GM21825 (cell line): ENCODE results near the gene PLA2G4D.

Experiments used
- ATAC-seq: cut with Tn5 transposase; IDR thresholded peaks from one replicate; pipeline ENCODE4 v1.9.1; 2021; ENCODE audit warnings: mild to moderate bottlenecking, moderate library complexity; ENCODE audit not compliant: unreplicated experiment

PLA2G4D gene

GRCh38 chr15:42032376-42033213, 61.8 kb downstream of the PLA2G4D start:
- no peak for ATAC-seq

- ATAC-seq: no peak
These were observed 63.0 kb downstream of the PLA2G4D start for GRCh38 chr15:42031198-42031915.

GRCh38 chr15:42027521-42027920, 66.8 kb downstream of the PLA2G4D start:
- no peak for ATAC-seq

GRCh38 chr15:42024303-42024702, 70.1 kb downstream of the PLA2G4D start:
- no peak for ATAC-seq

GRCh38 chr15:42021593-42021992, 72.8 kb downstream of the PLA2G4D start:
- ATAC-seq: no peak

- ATAC-seq: no peak
These were observed 73.6 kb downstream of the PLA2G4D start, which contains the start of gene PLA2G4E for GRCh38 chr15:42020713-42021273. TSS of gene PLA2G4E (minus strand) at chr15:42021042. CDS start at chr15:42021030, 12 bp downstream.

GRCh38 chr15:42018306-42019224, 75.8 kb downstream of the PLA2G4D start:
- ATAC-seq: no peak
